Activated naive CD8-positive, alpha-beta T cell treated with anti-CD3 and anti-CD28 coated beads, Interleukin-2, amount 50 U/mL, for 24 hours (primary cell): ENCODE measurements around the gene PGPEP1.
"Not testable (repeated sequence)": the region's sequence is repeated elsewhere in the genome, so short reads cannot be mapped to it uniquely, and the experiment has no call there.

Source experiments
- ATAC-seq: fragments of 150-1000 bp; cut with Tn5 transposase; one replicate; pipeline ENCODE4 v1.10.0; 2021
- DNase-seq: peaks from one replicate; pipeline ENCODE4 v3.0.0; 2021
- H3K27ac Mint-ChIP-seq: one replicate; pipeline ENCODE4 v1.8.0; 2021; ENCODE audit warnings: mild to moderate bottlenecking, mixed read lengths
- H3K27me3 Mint-ChIP-seq: one replicate; pipeline ENCODE4 v1.8.0; 2021; ENCODE audit warnings: mixed read lengths
- H3K36me3 Mint-ChIP-seq: one replicate; pipeline ENCODE4 v1.8.0; 2021; ENCODE audit warnings: low read depth, mixed read lengths
- H3K4me1 Mint-ChIP-seq: one replicate; pipeline ENCODE4 v1.8.0; 2021; ENCODE audit warnings: mixed read lengths
- H3K4me3 Mint-ChIP-seq: one replicate; pipeline ENCODE4 v1.8.0; 2021; ENCODE audit warnings: mild to moderate bottlenecking, moderate library complexity, mixed read lengths
- H3K9me3 Mint-ChIP-seq: one replicate; pipeline ENCODE4 v1.8.0; 2021; ENCODE audit warnings: mixed read lengths

The PGPEP1 gene

GRCh38 chr19:18396471-18397241 lies 56.3 kb downstream of the PGPEP1 start:
- DNase-seq, result no peak
- Mint-ChIP-seq H3K27me3 (peaks cover 17% of the 10 kb centered on the region), H3K27ac (no peak overlapping the region), H3K9me3 (no peaks in the 10 kb centered on the region), H3K4me3 (no peak overlapping the region), H3K36me3 (no peaks in the 10 kb centered on the region), H3K4me1 (peaks cover 6% of the 10 kb centered on the region)
- ATAC-seq, result no peak

- no peaks in the 10 kb centered on the region for H3K36me3 Mint-ChIP-seq
- H3K9me3 Mint-ChIP-seq, result no peaks in the 10 kb centered on the region
- H3K4me1 Mint-ChIP-seq, result peaks cover 9% of the 10 kb centered on the region
- peaks cover 17% of the 10 kb centered on the region for H3K27me3 Mint-ChIP-seq
- ATAC-seq, result no peak
- H3K4me3 Mint-ChIP-seq, result no peak within 1 kb of the TSS
- H3K27ac Mint-ChIP-seq, result no peak within 1 kb of the TSS
- no peak for DNase-seq
Observed at GRCh38 chr19:18397242-18398202, 57.1 kb downstream of the PGPEP1 start, which contains the start of gene LRRC25. TSS of gene LRRC25 (minus strand) at chr19:18397622. CDS start at chr19:18396963, 659 bp downstream.

DNA sequence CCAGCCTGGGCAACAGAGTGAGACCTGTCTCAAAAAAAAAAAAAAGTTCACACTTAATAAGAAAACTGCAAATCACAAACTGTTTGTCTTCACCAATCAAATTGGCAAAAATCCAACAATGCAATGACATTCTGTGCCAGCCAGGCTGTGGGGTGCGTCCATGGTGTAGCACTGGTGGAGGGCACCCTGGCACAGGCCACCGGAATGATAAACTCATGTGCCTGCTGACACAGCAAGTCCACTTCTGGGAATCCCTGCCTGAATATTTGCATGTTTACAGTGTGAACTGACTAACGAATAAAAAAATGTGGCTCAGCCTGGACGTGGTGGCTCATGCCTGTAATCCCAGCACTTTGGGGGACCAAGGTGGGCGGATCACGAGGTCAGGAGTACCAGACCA lies 58.6 kb downstream of the PGPEP1 start:
- no peaks in the 10 kb centered on the region for H3K9me3 Mint-ChIP-seq
- H3K27me3 Mint-ChIP-seq, result peaks cover 14% of the 10 kb centered on the region
- H3K36me3 Mint-ChIP-seq, result no peaks in the 10 kb centered on the region
- DNase-seq, result no peak
- ATAC-seq, result no peak
- H3K4me1 Mint-ChIP-seq, result peaks cover 6% of the 10 kb centered on the region
- H3K27ac Mint-ChIP-seq, result no peak overlapping the region
- no peak overlapping the region for H3K4me3 Mint-ChIP-seq

DNA sequence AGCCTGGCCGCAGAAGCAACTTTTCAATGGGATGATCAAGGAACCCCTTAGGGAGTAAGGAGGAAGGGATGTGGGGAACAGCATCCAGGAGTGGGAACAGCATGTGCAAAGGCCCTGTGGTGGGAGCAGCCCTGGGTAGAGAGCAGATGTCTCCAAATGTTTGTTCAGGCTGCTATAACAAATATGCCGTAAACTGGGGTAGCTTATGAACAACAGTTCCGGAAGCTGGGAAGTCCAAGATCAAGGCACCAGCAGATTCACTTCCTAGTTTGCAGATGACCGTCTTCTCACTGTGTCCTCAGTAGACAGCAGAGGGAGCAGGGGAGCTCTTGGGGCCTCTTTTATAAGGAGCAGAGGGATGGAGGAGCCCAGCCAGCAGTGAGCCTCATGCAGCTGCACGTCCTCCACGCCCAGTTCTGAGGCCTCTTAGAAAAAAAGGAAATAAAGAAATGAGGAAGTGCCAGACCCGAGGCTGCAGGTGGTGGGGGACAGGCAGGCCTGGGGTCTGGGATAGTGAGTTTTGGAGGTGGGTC lies 61.2 kb downstream of the PGPEP1 start:
- DNase-seq (no peak), ATAC-seq (peak; percentile 28)
- H3K27ac Mint-ChIP-seq, result no peak overlapping the region

GRCh38 chr19:18402455-18403248 lies 62.3 kb downstream of the PGPEP1 start:
- not testable (repeated sequence) for DNase-seq, H3K27me3 Mint-ChIP-seq, H3K36me3 Mint-ChIP-seq, ATAC-seq, H3K4me3 Mint-ChIP-seq, H3K4me1 Mint-ChIP-seq, H3K27ac Mint-ChIP-seq, H3K9me3 Mint-ChIP-seq

More for the DNA sequence above, 61.2 kb downstream of the PGPEP1 start:
- H3K27me3 Mint-ChIP-seq, result peaks cover 11% of the 10 kb centered on the region
- H3K36me3 Mint-ChIP-seq, result no peaks in the 10 kb centered on the region
- H3K9me3 Mint-ChIP-seq, result no peaks in the 10 kb centered on the region
- H3K4me1 Mint-ChIP-seq, result peaks cover 6% of the 10 kb centered on the region
- H3K4me3 Mint-ChIP-seq, result no peak overlapping the region

DNA sequence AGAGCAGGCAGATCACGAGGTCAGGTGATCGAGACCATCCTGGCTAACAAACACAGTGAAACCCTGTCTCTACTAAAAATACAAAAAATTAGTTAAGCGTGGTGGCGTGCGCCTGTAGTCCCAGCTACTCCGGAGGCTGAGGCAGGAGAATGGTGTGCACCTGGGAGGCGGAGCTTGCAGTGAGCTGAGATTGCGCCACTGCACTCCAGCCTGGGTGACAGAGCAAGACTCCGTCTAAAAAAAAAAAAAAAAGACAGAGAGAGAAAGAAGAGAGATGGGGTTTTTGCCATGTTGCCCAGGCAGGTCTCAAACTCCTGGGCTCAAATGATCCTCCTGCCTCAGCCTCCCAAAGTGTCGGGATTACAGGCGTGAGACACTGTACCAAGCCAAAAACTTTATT lies 65.4 kb downstream of the PGPEP1 start:
- not testable (repeated sequence) for H3K4me3 Mint-ChIP-seq, DNase-seq, H3K27me3 Mint-ChIP-seq, H3K27ac Mint-ChIP-seq, H3K36me3 Mint-ChIP-seq, H3K4me1 Mint-ChIP-seq, H3K9me3 Mint-ChIP-seq, ATAC-seq

GRCh38 chr19:18406749-18407148 lies 66.4 kb downstream of the PGPEP1 start:
- Mint-ChIP-seq H3K36me3 (no peaks in the 10 kb centered on the region), H3K4me1 (peaks cover 7% of the 10 kb centered on the region), H3K4me3 (no peak overlapping the region), H3K9me3 (no peaks in the 10 kb centered on the region), H3K27ac (no peak overlapping the region), H3K27me3 (peaks cover 3% of the 10 kb centered on the region)
- ATAC-seq, result no peak
- DNase-seq, result no peak

DNA sequence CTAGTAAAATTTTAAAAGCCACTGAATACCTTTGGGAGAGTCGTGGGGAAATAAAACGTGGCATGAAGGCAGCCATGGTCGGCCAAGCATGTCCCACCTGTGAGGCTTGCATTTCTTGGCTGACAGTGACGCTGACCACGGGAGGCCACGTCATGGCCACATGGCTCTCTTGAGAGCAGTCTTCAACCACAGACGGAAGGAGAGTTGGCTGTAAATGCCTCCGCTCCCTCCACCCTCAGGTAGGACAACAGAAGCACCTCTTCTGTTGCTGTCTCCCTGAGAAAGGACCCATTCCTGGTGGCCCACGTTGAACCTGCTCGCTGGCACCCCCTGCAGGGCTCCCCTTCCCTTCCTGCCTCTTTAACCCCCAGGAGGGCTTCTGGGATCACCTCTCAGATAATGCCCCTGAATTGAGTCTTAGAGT lies 67.7 kb downstream of the PGPEP1 start:
- no peak for ATAC-seq
- H3K36me3 Mint-ChIP-seq, result no peaks in the 10 kb centered on the region
- peaks cover 5% of the 10 kb centered on the region for H3K4me1 Mint-ChIP-seq
- no peaks in the 10 kb centered on the region for H3K9me3 Mint-ChIP-seq
- H3K27ac Mint-ChIP-seq, result no peak overlapping the region
- DNase-seq, result peak; percentile 54
- H3K27me3 Mint-ChIP-seq, result peaks cover 3% of the 10 kb centered on the region
- H3K4me3 Mint-ChIP-seq, result no peak overlapping the region

DNA sequence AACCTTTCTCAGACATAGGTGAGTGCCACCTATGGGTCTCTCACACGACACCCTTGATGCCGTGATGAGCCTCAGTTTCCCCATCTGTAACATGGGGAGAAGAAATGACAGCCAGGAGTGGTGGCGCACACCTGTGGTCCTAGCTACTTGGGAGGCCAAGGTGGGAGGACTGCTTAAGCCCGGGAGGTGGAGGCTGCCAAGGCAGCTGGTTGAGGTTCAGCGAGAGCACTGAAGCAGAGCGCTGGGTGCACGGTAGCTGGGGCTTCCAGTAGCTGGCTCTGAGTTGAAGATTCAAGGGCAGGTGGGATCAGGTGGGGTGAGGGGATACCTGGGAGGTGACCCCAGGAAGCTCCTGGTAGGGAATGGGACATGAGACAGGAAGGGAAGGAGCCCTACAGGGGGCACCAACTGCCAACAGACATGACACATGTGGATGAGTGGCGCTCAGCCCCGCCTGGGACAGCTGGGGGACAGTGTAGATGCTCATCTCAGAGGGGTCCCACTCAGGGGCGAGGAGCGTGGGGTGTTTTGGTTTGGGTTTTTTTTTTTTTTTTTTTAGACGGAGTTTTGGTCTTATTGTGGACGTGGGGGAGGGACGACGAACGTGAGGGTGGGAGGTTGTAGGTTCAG lies 72.3 kb downstream of the PGPEP1 start:
- peaks cover 25% of the 10 kb centered on the region for H3K27me3 Mint-ChIP-seq
- H3K36me3 Mint-ChIP-seq, result no peaks in the 10 kb centered on the region
- peaks cover 36% of the 10 kb centered on the region for H3K4me1 Mint-ChIP-seq
- no peak for DNase-seq
- no peak for ATAC-seq
- H3K9me3 Mint-ChIP-seq, result no peaks in the 10 kb centered on the region
- H3K4me3 Mint-ChIP-seq, result no peak overlapping the region
- no peak overlapping the region for H3K27ac Mint-ChIP-seq

DNA sequence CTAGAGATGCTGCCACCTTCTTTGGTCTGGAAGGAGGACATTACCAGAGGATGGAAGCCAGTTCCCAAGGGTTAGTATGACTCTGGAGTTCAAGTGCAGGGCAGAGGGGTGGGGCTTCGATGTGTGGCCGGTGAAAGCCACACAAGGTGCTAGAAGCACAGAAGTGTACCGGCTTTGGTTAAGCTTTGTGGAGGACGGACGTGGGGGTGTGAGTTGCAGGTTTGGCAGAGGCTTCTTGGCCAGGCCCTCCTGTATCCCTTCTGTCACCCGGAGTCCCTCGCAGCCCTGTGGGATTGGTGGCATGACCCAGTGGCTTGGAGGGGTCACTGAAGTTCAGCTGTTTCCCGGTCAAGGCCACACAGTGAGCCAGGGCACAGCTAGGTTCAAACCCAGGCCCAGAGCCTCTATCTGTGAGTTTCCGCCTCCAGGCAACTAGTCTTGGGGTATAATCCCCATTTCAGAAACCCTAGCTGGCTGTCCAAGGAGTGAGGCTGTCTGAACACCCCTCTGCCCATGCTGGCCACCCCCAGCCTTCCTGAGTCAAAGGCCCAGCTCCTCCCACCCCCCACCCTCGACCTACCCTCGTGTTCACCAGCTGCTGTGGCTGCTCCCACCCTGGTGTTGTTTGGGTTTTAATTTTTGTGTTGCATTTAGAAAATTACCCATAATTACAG lies 74.2 kb downstream of the PGPEP1 start:
- Mint-ChIP-seq H3K27me3 (peaks cover 33% of the 10 kb centered on the region), H3K4me1 (peaks cover 50% of the 10 kb centered on the region), H3K36me3 (no peaks in the 10 kb centered on the region), H3K9me3 (no peaks in the 10 kb centered on the region), H3K27ac (no peak overlapping the region), H3K4me3 (no peak overlapping the region)
- ATAC-seq, result no peak
- no peak for DNase-seq

- H3K36me3 Mint-ChIP-seq, result peaks cover 2% of the 10 kb centered on the region
- H3K27me3 Mint-ChIP-seq, result peaks cover 33% of the 10 kb centered on the region
- no peak for ATAC-seq
- no peak for DNase-seq
- no peaks in the 10 kb centered on the region for H3K9me3 Mint-ChIP-seq
- peaks cover 51% of the 10 kb centered on the region for H3K4me1 Mint-ChIP-seq
- H3K27ac Mint-ChIP-seq, result no peak overlapping the region
- peak overlapping the region; percentile 41 for H3K4me3 Mint-ChIP-seq
Observed at GRCh38 chr19:18415178-18415867, 74.9 kb downstream of the PGPEP1 start.

- Mint-ChIP-seq H3K36me3 (peaks cover 6% of the 10 kb centered on the region), H3K27me3 (peaks cover 30% of the 10 kb centered on the region), H3K4me1 (peaks cover 62% of the 10 kb centered on the region), H3K27ac (peak overlapping the region; percentile 79), H3K4me3 (peak overlapping the region; percentile 68), H3K9me3 (no peaks in the 10 kb centered on the region)
- DNase-seq, result peak; percentile 78
- ATAC-seq, result peak; percentile 22
Observed at GRCh38 chr19:18416778-18417249, 76.4 kb downstream of the PGPEP1 start.
